K562 (cell line): ENCODE data around the gene DGUOK. TPM values are rescaled to one million over a fixed set of nuclear protein-coding genes. Genes with fewer than 3 reads are reported as not detected.
A peak's percentile ranks its signal among the peaks of the same experiment; 100 is the strongest.

Source experiments
- CHD1 ChIP-seq: fragments of 200-600 bp; sonication (generic); IDR thresholded peaks from one replicate; pipeline ENCODE4 v1.6.1; 2012; ENCODE audit warnings: mild to moderate bottlenecking, moderate library complexity, low read length, inconsistent platforms
- CREB3 ChIP-seq: fragments of 450-650 bp; conservative IDR thresholded peaks from 2 replicates; pipeline ENCODE4 v1.6.1; 2016; ENCODE audit warnings: missing genetic modification characterization, low read depth, mild to moderate bottlenecking, missing compliant biosample characterization, moderate library complexity
- ETS2 ChIP-seq: IDR thresholded peaks from 2 replicates; pipeline ENCODE4 v1.6.1; 2016; ENCODE audit warnings: borderline replicate concordance, missing genetic modification characterization, mild to moderate bottlenecking, moderate library complexity, missing compliant biosample characterization; ENCODE audit not compliant: poor library complexity, severe bottlenecking
- GABPB1 ChIP-seq: sonication (generic); formaldehyde crosslinking; IDR thresholded peaks from 2 replicates; pipeline ENCODE4 v1.8.0; 2022; ENCODE audit warnings: mild to moderate bottlenecking, missing genetic modification reagents
- HDAC3 ChIP-seq: fragments of 450-650 bp; IDR thresholded peaks from 2 replicates; pipeline ENCODE4 v1.6.1; 2018; ENCODE audit warnings: borderline replicate concordance, mild to moderate bottlenecking, moderate library complexity; ENCODE audit not compliant: partially characterized antibody
- HMBOX1 ChIP-seq: sonication (generic); IDR thresholded peaks from 2 replicates; pipeline ENCODE4 v1.6.1; 2016
- POLR3G ChIP-seq: IDR thresholded peaks from 2 replicates; pipeline ENCODE4 v1.6.1; 2011; ENCODE audit not compliant: insufficient read length, insufficient replicate concordance; ENCODE audit errors: extremely low read depth
- RHOXF2B ChIP-seq: fragments of 250-450 bp; sonication (Bioruptor Pico); conservative IDR thresholded peaks from 2 replicates; pipeline ENCODE4 v1.5.1; 2021
- TAF15 ChIP-seq: fragments of 200-400 bp; formaldehyde crosslinking; IDR thresholded peaks from 2 replicates; pipeline ENCODE4 v1.6.1; 2017; ENCODE audit warnings: mild to moderate bottlenecking, low read depth, low read length, moderate library complexity
- ZFP1 ChIP-seq: fragments of 450-650 bp; formaldehyde crosslinking; IDR thresholded peaks from 2 replicates; pipeline ENCODE4 v1.4.0; 2020; ENCODE audit warnings: mild to moderate bottlenecking, mixed read lengths
- ZFPM2 ChIP-seq: fragments of 250-450 bp; sonication (Bioruptor Pico); IDR thresholded peaks from 2 replicates; pipeline ENCODE4 v1.5.1; 2022; ENCODE audit warnings: mild to moderate bottlenecking
- ZNF551 ChIP-seq: fragments of 250-450 bp; sonication (Bioruptor Pico); IDR thresholded peaks from 2 replicates; pipeline ENCODE4 v1.5.0; 2021; ENCODE audit warnings: mild to moderate bottlenecking, moderate library complexity
- ZNF655 ChIP-seq: fragments of 250-450 bp; sonication (Bioruptor Pico); IDR thresholded peaks from 2 replicates; pipeline ENCODE4 v1.5.0; 2021
- polyA plus RNA-seq, 8 experiments: library from polyadenylated mRNA; depleted of rRNA in 4 of 8; stranded (reverse) in 5 of 8; unstranded in 3 of 8; fragments of >200 nt; fragmentation: Nextera tagmentation in 2 of 8; fragmentation: Illumina TruSeq in 1 of 8; extraction: Ambion mirVana in 2 of 8; extraction: Trizol in 1 of 8; gene quantifications; 2 replicates each; pipeline versions ENCODE4 v1.2.1 to v1.2.3, GENCODE V29; 2011 to 2014; ENCODE audit warnings: inconsistent platforms in 1 of 8, missing spikeins in 1 of 8
- total RNA-seq, 7 experiments: library from RNA; depleted of rRNA in 6 of 7; stranded (reverse); fragments of >200 nt in 6 of 7; fragmentation: Illumina TruSeq in 2 of 7; extraction: Trizol in 2 of 7; gene quantifications; 2 replicates each; pipeline versions ENCODE4 v1.2.1 to v1.2.3, GENCODE V29; 2011 to 2021; ENCODE audit warnings: low replicate concordance in 1 of 7
- TF ChIP-seq, protein P1 (sequence below): fragments of 450-650 bp; IDR thresholded peaks from 2 replicates; pipeline ENCODE4 v1.7.0; 2016; ENCODE audit warnings: borderline replicate concordance

Gene DGUOK
- total and polyA plus RNA-seq, 9 of the 15 experiments (the other 6 are each of a cell fraction or from before 2014, with no cell fraction given) = 67.0 to 288 (median 126) TPM

- TF ChIP-seq, protein P1, sequence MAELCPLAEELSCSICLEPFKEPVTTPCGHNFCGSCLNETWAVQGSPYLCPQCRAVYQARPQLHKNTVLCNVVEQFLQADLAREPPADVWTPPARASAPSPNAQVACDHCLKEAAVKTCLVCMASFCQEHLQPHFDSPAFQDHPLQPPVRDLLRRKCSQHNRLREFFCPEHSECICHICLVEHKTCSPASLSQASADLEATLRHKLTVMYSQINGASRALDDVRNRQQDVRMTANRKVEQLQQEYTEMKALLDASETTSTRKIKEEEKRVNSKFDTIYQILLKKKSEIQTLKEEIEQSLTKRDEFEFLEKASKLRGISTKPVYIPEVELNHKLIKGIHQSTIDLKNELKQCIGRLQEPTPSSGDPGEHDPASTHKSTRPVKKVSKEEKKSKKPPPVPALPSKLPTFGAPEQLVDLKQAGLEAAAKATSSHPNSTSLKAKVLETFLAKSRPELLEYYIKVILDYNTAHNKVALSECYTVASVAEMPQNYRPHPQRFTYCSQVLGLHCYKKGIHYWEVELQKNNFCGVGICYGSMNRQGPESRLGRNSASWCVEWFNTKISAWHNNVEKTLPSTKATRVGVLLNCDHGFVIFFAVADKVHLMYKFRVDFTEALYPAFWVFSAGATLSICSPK = no peak
- TF ChIP-seq POLR3G = no peak
- no peak for TF ChIP-seq GABPB1 (CRISPR knock-in tag)
- no peak for TF ChIP-seq RHOXF2B (CRISPR knock-in tag)
- no peak for TF ChIP-seq HMBOX1
- TF ChIP-seq ZFPM2 (CRISPR knock-in tag) = no peak
- no peak for TF ChIP-seq ZNF551
- TF ChIP-seq CREB3 (tag) = peak; percentile 50; the same call in 1 of the 2 replicates
- TF ChIP-seq HDAC3 = no peak
- no peak for TF ChIP-seq ZFP1 (CRISPR knock-in tag)
- no peak for TF ChIP-seq ETS2 (tag)
- no peak for TF ChIP-seq CHD1
- no peak for TF ChIP-seq TAF15
- TF ChIP-seq ZNF655 (CRISPR knock-in tag) = no peak
Observed at GRCh38 chr2:73970850-73971471, 44.3 kb downstream of the DGUOK start (continued).
